HepG2 (cell line): ENCODE data around the gene ENPP7. TPM values are rescaled to one million over a fixed set of nuclear protein-coding genes. Genes with fewer than 3 reads are reported as not detected.

ENCODE experiments used
- CAMTA2 ChIP-seq: sonication (generic); formaldehyde crosslinking; IDR thresholded peaks from 2 replicates; pipeline ENCODE4 v1.4.0; 2020; ENCODE audit warnings: mild to moderate bottlenecking, missing genetic modification reagents, borderline replicate concordance
- CBX1 ChIP-seq: IDR thresholded peaks from one replicate; pipeline ENCODE4 v1.6.1; 2016; ENCODE audit warnings: antibody characterized with exemption, low read depth
- DDIT3 ChIP-seq: sonication (generic); formaldehyde crosslinking; IDR thresholded peaks from 2 replicates; pipeline ENCODE4 v1.4.0; 2020; ENCODE audit warnings: mild to moderate bottlenecking, missing genetic modification reagents
- ELF1 ChIP-seq: sonication (generic); formaldehyde crosslinking; IDR thresholded peaks from 2 replicates; pipeline ENCODE4 v1.4.0; 2020; ENCODE audit warnings: missing genetic modification reagents
- FOXO1 ChIP-seq: sonication (generic); formaldehyde crosslinking; IDR thresholded peaks from 2 replicates; pipeline ENCODE4 v1.4.0; 2020; ENCODE audit warnings: missing genetic modification reagents
- GTF3A ChIP-seq: sonication (generic); formaldehyde crosslinking; conservative IDR thresholded peaks from 2 replicates; pipeline ENCODE4 v1.4.0; 2020; ENCODE audit warnings: mild to moderate bottlenecking, missing genetic modification reagents
- HBP1 ChIP-seq: IDR thresholded peaks from 2 replicates; pipeline ENCODE4 v1.6.1; 2016; ENCODE audit warnings: low read depth, control low read depth
- MLXIP ChIP-seq: sonication (generic); formaldehyde crosslinking; IDR thresholded peaks from 2 replicates; pipeline ENCODE4 v1.9.0; 2021; ENCODE audit warnings: missing genetic modification reagents, borderline replicate concordance
- PLRG1 ChIP-seq: fragments of 450-650 bp; conservative IDR thresholded peaks from 2 replicates; pipeline ENCODE4 v1.6.1; 2016
- RFX3 ChIP-seq: IDR thresholded peaks from 2 replicates; pipeline ENCODE4 v1.6.1; 2016; ENCODE audit warnings: missing biosample characterization, missing genetic modification reagents
- SMAD1 ChIP-seq: sonication (generic); formaldehyde crosslinking; IDR thresholded peaks from 2 replicates; pipeline ENCODE4 v1.4.0; 2020; ENCODE audit warnings: missing genetic modification reagents, low read depth, mild to moderate bottlenecking, borderline replicate concordance
- SYNCRIP ChIP-seq: fragments of 200-400 bp; formaldehyde crosslinking; IDR thresholded peaks from 2 replicates; pipeline ENCODE4 v1.6.1; 2018; ENCODE audit warnings: mild to moderate bottlenecking, low read depth, low read length; ENCODE audit not compliant: insufficient read depth
- ZBTB26 ChIP-seq: IDR thresholded peaks from 2 replicates; pipeline ENCODE4 v1.6.1; 2016; ENCODE audit warnings: missing compliant biosample characterization, missing genetic modification reagents, borderline replicate concordance
- ZNF383 ChIP-seq: sonication (generic); formaldehyde crosslinking; IDR thresholded peaks from 2 replicates; pipeline ENCODE4 v1.4.0; 2020; ENCODE audit warnings: missing genetic modification reagents, mild to moderate bottlenecking, borderline replicate concordance
- ZNF484 ChIP-seq: sonication (generic); formaldehyde crosslinking; IDR thresholded peaks from 2 replicates; pipeline ENCODE4 v1.5.1; 2020; ENCODE audit warnings: mild to moderate bottlenecking, low read depth, missing genetic modification reagents, borderline replicate concordance
- ZNF598 ChIP-seq: sonication (generic); formaldehyde crosslinking; IDR thresholded peaks from 2 replicates; pipeline ENCODE4 v1.5.1; 2020; ENCODE audit warnings: mild to moderate bottlenecking, missing genetic modification reagents, borderline replicate concordance
- ZNF609 ChIP-seq: sonication (generic); formaldehyde crosslinking; IDR thresholded peaks from 2 replicates; pipeline ENCODE4 v1.4.0; 2020; ENCODE audit warnings: mild to moderate bottlenecking, missing genetic modification reagents, borderline replicate concordance
- ZNF761 ChIP-seq: sonication (generic); formaldehyde crosslinking; conservative IDR thresholded peaks from 2 replicates; pipeline ENCODE4 v1.4.0; 2020; ENCODE audit warnings: mild to moderate bottlenecking, missing genetic modification reagents
- polyA plus RNA-seq, 8 experiments: library from polyadenylated mRNA; depleted of rRNA in 3 of 8; stranded (reverse) in 7 of 8; unstranded in 1 of 8; fragments of >200 nt; fragmentation: Illumina TruSeq in 4 of 8; extraction: Trizol in 4 of 8; gene quantifications; 2 replicates each; pipeline versions ENCODE4 v1.2.1 to v1.2.3, GENCODE V29; 2011 to 2016; ENCODE audit warnings: low read depth in 4 of 8, missing spikeins in 1 of 8, mixed read lengths in 1 of 8; ENCODE audit not compliant: insufficient read depth in 1 of 8
- total RNA-seq, 5 experiments: library from RNA; depleted of rRNA; stranded (reverse); fragments of >200 nt; fragmentation: Illumina TruSeq; extraction: Trizol; gene quantifications; 2 replicates each; pipeline ENCODE4 v1.2.3, GENCODE V29; 2016; ENCODE audit warnings: low read depth in 1 of 5

The ENPP7 gene
- total and polyA plus RNA-seq, 2 of the 13 experiments (the other 11 are each of a cell fraction or from before 2014, with no cell fraction given) = 1.1 to 2.2 TPM

GRCh38 chr17:79777120-79777893 lies 46.6 kb downstream of the ENPP7 start (continued):
- TF ChIP-seq MLXIP (CRISPR knock-in tag) (no peak), CAMTA2 (CRISPR knock-in tag) (no peak), SMAD1 (CRISPR knock-in tag) (no peak), SYNCRIP (no peak), FOXO1 (CRISPR knock-in tag) (no peak), ZBTB26 (CRISPR knock-in tag) (no peak), ZNF383 (CRISPR knock-in tag) (no peak), RFX3 (no peak), ZNF609 (0 out of 2 replicates have a peak, but pooled peaks have one; percentile 23), ZNF761 (CRISPR knock-in tag) (no peak), ELF1 (CRISPR knock-in tag) (no peak; the same call in 1 of the 2 replicates), PLRG1 (no peak), ZNF484 (CRISPR knock-in tag) (no peak), GTF3A (CRISPR knock-in tag) (no peak), ZNF598 (CRISPR knock-in tag) (no peak), DDIT3 (CRISPR knock-in tag) (no peak), HBP1 (CRISPR knock-in tag) (no peak), CBX1 (peak; percentile 19)
